Stimulated activated naive CD4-positive, alpha-beta T cell treated with Interleukin-2 at 50 U/mL for 16 hours (primary cell): Measurements from ENCODE around the gene TIAM1.

Source experiments
- DNase-seq: peaks from one replicate; lab custom pipeline; 2025; lab: John Stamatoyannopoulos, UW

Gene TIAM1

DNA sequence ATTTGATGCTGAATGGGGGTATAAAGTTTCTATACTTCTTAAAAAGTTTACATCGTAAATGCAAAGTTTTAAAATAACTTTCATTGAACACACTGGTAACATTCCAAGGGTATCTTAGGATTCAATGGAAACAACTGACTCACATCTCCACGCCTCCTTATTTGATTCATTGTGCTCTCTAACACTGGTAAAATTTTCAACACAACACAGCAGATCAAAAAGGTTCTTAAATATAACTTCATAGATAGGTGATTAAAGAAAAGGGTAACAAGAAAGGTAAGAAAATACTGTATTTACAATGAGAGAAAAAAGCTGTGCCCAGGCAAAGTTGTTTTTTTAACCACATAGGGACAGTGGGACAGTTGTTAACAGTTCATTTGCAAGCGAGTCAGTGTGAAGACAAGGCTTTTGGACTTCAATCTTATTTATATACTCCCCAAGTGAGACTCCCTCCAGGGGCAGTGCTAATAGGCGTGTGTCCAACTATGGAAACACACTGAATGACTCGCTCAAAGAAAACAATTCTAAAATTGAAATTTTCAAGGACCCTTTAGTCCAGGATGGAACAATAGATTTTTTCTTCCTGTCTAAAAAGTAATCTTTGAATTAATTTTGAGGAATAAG lies 140.5 kb downstream of the TIAM1 start:
- no peak for DNase-seq

DNA sequence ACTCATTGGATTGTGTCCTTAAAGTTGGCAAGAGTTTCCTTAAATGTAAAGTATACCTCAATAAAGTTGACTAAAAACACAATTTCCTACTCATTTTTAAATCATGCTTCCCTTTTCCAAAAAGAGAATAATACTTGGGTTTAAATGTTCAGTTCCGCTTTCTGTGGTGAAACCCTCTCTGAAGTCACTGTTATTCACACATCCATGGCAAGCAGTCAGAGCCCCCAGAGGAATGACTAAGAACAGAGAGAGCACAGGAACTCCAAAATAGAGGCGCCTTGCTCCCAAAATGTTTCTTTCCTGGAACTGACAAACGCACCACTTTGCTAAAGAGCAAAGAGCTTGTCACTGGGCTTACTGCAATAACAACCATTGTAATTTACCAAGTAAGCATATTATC lies 142.5 kb downstream of the TIAM1 start:
- DNase-seq = no peak

DNA sequence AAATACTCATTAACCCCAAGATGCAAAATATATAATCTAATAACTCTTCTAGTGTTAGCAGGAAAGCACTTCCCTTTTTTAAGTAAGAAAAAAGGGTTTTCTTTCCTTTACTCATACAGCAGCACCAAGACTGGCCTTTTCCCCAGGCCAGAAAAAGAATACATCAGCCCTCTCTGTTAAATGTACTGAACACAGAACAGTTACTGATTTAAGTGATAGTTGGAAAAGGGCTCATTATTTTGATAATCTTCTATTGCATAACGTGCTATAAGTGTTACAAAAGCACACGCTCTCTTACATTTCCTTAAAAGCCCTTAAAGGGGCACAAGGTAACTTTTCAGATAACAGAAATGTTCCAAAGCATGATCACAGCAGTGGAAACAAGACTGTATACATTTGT lies 142.9 kb downstream of the TIAM1 start:
- DNase-seq = no peak

DNA sequence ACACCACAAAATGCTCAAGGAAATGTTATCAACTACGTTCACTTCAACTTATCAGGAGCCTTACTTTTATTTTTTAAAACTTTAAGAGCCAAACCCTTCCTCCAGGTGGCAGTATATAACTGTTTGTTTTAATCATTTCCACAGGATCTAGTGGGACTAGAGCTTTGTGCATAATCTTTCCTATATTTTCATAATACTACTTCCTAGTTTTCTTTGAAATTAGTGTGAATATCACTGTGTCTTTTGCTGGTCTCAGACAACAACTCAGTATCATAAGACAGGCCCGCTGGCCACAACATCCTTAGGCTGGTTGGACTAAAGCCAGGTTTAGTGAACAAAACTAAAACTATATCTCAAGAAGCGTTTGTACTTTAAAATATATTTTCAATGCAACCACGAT lies 145.5 kb downstream of the TIAM1 start:
- no peak for DNase-seq

DNA sequence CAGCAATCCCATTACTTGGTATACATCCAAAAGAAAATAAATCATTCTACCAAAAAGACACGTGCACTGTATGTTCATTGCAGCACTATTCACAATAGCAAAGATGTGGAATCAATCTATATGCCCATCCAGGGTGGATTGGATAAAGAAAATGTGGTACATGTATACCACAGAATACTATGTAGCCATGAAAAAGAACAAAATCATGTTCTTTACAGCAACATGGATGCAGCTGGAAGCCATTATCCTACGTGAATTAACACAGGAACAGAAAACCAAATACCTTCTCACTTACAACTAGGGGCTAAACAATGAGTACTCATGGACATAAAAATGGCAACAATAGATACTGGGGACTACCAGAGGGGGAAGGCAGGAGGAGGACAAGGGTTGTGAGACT lies 147.3 kb downstream of the TIAM1 start:
- DNase-seq = no peak

DNA sequence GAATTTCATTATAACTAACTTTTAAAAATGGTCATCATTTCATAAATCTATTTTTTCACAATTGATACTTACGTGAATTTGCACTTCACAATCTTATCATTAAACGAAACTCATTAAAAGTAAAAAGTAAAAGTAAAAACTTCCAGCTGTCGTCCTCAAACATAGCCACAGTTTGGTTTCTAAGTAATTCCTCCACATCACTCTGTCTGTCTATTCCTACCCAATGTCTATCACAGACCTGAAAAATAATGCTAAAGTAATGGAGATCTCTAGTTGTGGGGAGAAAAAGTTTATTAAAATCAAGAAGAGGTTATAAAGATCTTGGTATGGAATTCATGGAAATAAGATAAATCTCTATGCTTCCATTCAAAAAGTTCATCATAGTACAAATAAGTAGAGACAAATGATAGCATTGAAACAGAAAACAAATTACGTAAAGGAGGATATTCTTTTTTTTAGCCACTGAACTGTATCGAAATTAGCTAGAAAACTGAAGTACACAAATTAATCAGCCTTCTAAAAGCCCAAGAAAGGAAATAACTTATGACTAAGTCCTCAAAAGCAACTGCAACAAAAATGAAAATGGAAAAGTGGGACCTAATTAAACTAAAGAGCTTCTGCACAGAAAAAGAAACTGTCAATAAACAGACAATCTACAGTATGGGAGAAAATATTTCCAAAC lies 148.6 kb downstream of the TIAM1 start:
- DNase-seq = no peak

DNA sequence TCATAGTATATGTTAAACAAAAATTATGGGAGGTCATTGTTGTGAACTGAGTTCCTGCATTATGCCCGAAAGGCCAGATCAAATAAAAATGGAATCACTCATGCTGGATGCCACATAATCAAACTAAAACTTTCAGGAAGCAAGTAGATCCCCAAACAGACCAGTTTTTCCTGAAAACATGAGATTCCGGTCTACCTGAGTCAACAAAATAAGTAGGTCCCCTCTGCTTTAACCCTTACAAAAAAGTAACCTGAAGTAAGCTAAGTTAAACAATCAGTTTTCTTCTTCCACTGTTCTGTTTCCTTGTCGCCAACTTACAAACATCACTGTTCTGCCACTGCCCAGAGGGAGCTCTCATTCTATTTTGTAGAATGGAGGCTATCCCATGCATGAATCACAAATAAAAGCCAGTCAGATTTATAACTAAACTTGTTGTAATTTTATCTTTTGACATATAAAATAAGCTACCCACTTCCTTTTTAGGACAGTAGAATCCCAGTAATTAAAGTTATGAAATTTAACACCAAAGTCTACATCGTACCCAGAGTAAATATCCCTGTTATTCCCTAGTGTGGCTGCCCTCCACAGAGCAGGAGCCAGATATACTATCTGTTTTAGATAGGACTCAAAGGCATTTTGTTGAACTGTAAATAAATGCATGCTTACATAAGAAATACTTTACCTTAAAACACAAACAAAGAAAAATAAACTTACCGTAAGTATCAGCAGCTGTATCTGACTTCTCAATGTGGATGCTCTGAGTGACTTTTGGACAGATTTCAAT lies 149.4 kb downstream of the TIAM1 start:
- DNase-seq = no peak

DNA sequence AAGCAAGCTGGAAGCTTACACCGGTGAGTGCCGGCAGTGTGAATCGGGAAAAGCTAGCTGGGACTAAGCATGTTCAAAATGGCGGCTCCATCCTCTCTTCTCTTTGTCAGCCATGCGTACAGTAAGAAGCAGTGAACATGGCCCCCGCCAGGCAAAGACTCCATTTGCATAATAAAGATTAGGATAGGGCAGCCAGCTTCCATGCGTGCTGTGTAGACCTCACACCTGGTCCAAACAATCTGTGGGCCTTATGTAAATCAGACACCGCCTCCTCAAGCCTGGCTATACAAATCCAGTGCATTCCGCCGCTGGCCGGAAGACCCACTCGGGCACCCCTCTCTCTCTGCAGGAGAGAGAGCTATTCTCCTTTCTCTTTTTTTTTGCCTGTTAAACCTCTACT lies 150.3 kb downstream of the TIAM1 start:
- DNase-seq = no peak

DNA sequence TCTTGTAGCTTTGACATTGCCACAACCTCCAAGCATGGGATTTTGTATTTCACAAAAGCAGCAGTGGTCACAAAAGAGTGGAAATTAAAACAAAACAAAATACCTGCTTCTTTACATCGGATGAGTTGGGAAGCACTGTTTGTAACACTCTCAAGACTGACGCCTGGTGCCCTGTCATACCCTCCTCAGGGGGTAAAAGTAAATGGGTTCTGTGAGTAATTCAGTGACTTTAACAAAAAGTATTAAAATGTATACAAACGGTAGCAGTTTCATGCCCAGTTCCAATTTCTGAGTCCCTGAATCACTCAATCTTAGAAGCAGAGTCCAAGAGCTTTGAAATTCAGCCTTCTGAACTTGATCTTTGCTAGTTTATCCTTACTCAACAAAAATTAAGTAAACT lies 152.5 kb downstream of the TIAM1 start:
- peak; percentile 16 for DNase-seq

DNA sequence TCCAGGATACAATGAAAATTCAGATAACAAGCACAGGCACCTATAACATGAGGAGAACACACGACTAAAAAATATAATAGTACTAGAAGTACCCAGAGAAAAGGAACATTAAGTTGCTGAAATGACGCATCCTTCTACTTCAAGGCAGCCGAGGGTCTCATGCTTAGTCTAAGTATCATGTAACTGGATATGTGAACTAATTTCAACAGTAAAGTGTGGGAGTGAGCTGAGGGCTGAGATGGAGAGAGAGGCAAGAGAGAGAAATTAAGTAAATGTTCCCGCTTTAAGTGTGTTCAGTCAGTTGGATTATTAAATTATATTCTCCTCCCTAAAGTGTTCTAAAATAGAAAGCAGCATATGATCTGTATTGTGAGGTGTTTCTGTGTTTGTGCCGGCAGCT lies 153.5 kb downstream of the TIAM1 start:
- DNase-seq = no peak

DNA sequence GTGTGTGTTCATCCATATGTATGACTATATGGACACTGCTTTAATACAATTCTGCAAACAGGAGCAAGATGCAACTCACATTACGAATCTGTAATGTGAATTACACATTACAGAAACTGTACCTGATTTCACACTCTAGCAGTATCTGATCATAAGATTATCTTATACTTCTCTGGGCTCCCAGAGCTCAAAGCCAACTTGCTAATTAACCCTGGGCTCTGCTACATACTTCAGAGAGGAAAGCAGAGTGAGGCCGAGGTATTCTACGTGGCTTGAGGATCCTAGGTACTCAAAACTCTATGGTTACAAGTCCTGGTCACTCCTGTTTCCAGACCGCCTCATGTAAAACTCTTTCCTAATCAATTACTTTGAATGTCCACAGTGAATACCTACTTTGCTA lies 156.6 kb downstream of the TIAM1 start:
- no peak for DNase-seq

DNA sequence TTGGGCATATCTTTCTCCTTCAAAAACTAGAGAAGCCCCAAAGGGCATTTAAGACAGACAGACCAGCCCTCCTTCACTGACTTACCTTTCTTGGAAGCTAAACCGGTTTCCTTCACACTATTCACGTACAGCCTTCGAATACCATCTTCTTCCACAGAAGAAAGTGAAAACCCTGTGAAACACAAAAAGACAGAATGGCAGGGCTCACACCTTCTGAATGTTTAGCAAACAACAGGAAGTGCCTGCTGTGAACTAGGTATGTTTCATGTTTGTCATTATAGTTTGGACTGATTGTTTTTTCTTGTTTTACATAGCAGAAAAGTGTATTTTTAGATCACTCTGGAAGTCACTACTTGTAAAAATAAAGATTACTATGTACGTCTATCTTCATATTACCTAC lies 157.1 kb downstream of the TIAM1 start:
- DNase-seq = no peak

DNA sequence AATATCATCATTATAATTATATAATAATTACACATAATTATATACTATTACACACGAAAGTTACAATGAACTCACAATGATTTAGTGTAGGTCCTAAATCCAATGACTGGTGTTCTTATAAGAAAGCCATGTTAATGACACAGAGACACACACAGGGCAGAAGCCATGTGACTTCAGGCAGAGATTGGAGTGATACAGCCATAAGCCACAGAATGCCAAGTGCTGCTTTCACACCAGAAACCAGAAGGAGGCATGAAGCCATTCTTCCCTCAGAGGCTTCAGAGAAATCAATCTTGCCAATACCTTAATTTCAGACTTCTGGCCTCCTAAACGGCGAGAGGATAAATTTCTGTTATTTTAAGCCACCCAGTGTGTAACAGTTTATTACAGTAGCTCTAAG lies 158.4 kb downstream of the TIAM1 start:
- no peak for DNase-seq

DNA sequence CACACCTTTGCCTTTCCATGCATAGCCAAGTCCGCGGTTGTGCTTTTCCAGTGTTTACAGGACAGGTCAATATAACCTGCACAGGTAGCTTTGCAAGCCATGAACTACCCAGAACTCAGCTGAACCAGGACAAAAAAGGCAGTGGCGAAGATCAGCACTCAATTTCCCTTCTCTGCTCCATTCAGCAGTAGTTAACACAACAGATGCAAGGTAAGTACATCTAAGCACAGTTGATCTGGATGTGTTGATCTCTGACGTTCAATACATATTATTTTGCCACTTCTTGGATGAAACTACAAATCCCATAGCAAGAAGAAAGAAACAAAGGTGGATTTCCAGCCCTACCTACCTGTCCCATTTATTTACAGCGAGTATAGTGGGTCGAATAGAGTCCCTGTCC lies 159.2 kb downstream of the TIAM1 start:
- no peak for DNase-seq

DNA sequence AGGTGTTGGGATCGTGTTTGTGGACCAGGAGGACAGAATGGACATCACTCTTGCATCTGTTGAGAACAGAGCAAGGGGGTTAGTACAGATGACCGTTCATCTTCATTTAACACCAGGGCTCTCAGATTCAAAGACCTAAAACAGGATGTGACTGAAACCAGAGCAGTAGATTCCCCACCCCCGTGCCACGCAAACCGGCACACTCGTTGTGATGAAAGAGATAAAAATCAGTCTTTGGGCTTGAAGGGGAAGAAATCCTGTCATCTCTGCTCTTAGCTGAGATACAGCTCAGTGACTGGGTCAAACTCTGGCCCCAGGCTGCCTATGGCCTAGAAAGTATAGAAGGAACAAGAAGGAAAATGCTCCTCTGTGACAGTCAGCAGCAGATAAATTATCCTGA lies 159.6 kb downstream of the TIAM1 start:
- peak; percentile 78 for DNase-seq

DNA sequence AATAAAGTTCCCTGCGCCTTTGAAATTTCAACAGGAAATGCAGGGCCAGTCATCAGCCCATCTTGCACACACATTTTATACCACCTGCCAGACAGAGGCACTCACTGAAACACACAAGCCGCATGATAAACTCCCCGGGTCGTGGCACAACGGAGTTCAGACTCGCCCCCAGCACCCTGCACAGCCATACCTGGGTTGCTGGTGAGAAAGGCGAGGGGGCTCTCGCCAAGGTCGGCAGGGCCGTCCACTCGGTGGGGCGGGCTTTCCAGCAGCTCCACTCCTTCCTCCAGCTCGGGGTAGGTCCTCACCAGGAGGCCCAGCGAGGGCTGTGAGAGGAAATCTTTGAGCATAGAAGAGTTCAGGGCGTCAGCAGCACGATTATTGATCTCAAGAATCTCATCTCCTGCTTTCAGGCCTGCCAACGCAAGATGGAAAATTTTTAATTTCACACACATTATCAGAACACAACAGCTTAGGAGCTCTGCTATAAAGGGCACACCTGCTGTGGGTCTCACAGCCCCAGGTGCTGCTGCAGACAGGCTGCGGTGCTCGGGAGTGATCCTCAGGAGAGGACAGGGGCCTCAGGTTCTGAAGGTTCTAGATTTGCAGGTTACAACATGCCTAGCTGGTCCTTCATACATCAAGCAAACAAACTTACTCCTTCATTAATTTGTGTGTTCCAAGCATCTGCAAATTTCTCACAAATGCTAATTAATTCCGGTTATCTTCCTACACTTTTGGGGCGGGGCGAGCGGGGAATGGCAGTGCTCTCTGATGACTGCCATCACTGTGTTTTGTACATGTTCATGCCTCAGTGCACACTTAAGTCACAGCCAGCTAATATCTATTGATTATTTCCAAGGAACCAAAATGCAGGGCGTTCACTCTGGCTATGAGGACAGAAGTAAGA lies 161.6 kb downstream of the TIAM1 start:
- peak; percentile 60 for DNase-seq

DNA sequence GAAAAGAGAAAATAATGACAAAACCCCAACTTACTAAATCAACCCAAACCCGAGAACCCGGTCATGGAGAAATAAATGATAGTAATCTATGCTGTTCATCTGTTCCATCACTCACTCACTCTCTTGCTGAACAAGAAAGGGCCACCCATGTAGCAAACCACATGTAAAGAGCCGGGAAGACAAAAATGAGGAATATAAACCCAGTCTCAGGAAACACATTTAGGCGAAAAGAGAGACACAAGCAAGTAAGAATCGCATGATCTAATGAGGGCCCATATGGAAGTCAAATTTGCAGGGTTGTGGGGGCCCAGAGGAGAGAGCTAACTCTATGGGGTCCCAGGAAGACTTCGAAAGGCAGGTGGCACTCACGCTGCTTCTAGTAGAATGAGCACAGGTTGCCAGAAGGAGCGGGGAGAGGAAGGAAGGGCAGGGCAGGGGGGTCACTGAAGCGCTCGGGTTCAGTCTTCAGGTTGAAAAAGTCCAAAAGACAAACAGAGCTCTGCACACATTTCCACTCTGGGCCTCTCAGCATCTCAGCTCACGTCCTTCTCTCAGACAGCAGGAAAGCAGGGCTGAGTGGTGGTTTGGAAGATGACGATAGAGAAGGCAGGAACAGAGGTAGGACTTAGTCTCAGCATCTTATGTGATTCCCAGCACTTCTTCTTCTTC lies 162.8 kb downstream of the TIAM1 start:
- DNase-seq = no peak

DNA sequence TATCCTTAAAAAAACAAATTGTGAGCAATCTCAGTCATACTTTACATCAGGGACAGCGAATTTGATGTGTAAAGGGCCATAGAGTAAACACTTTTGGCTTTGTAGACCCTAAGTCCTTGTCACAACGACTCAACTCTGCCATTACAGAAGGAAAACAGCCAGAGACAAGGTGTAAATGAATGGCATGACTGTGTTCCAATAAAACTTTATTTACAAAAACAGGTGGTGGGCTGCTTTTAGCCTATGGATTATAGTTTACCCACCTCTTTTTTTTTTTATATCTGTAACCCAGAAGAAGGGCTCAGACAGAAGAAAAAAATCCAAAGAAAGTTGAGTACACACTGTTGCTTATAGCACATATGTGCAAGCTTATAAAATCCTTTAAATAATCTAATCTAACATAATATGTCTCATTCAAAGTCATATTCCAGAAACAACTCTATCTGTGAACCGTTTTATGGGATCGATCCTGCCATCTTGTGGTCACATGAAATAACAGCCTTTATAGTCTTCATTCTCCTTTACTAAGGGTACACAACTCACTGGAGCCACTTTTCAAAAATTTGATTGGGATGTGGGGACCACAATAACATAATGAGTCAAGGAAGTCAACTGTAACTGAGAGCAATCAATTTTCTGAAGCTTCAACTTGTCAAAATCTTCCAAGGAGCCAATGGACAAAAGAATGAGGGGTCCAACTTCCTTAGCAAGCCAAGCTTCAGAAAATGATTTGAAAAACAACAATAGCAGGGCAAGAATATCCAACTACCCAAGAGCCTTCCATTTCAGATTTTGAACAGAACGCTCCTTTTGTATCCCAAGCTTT lies 163.6 kb downstream of the TIAM1 start:
- no peak for DNase-seq

DNA sequence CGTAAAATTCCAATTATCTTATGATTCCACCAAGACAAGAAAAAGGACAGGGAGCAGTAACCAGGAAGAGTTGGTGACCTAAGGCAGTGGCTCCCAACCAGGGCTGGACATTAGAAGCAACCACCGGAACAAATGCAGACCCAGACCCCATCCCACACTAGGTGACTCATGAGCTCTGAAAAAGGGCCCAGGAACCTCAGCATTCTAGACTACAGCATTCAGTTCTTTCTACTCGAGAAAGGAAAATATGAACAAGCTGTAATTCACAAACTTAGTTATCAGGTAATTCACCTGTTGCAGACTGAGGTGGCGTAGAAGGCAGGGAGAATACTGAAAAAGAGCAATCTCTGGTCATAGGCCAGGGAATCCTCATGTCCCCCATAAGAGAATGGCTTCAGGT lies 167.3 kb downstream of the TIAM1 start:
- DNase-seq = no peak

DNA sequence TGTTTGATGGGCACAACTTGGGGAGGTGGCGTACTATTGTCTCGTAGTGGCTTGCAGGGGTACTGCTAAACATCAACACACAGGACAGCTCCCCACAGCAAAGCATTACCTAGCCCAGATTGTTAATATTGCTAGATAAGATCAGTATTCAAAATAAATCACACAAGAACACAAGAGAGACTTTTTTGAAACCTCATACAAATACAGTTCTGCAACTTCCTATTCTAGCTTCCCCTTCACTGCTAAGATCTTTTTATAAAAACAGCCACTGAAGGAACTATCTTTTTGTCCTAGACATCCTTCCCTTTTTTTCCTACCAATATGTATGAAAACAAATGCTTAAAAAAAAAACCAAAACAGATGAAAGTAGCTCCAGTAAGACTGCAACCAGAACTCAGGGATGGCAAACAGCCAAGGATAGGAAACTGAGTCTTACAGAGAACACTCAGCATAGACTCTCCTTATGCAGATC lies 167.9 kb downstream of the TIAM1 start:
- no peak for DNase-seq
